Tibial nerve (tissue), 4 donors: ENCODE data around the gene INTS11.

ENCODE experiments used
- CTCF ChIP-seq, 5 experiments: fragments of 200-600 bp in 3 of 5; fragments of 450-650 bp in 2 of 5; sonication (generic) in 3 of 5; IDR thresholded peaks; one replicate each; pipeline ENCODE4 v1.5.1; 2016 to 2019; ENCODE audit warnings: antibody characterized with exemption in 5 of 5, mild to moderate bottlenecking in 3 of 5, moderate library complexity in 2 of 5
- EP300 ChIP-seq, 2 donors: sonication (generic); formaldehyde crosslinking; IDR thresholded peaks; one replicate each; pipeline ENCODE4 v1.6.1; 2017; ENCODE audit warnings: antibody characterized with exemption in 2 of 2, mild to moderate bottlenecking in 1 of 2

- TF ChIP-seq CTCF (IDR thresholded peaks at IDR 0.05) (no peak), EP300 (IDR thresholded peaks at IDR 0.05) (no peak)
Measured at GRCh38 chr1:1325288-1326074, 1.0 kb upstream of the INTS11 start.
